ENCODE results near the gene AKT1S1.

AKT1S1 gene

GRCh38 chr19:49890349-49891311 lies 13.5 kb upstream of the AKT1S1 start:
- H3K36me3 ChIP-seq (ENCODE audit: control insufficient read depth, insufficient read depth, low read length) = no peaks in the 10 kb centered on the region
- H3K9ac ChIP-seq (ENCODE audit: low read length) = peak overlapping the region; percentile 40
- no CpG with 5 or more reads among the region's 69 CpGs for WGBS (ENCODE audit: extremely low coverage, insufficient coverage, low lambda C conversion rate)
- DNase-seq = no peak
- no peak overlapping the region for H3K27ac ChIP-seq (ENCODE audit: low read depth, low read length)
- H4K8ac ChIP-seq (ENCODE audit: low read depth, low read length) = no peak overlapping the region
- H2BK5ac ChIP-seq (ENCODE audit: low read length) = no peak overlapping the region
- H3K4me1 ChIP-seq (ENCODE audit: control insufficient read depth, low read depth, low read length) = no peaks in the 10 kb centered on the region
- H3K18ac ChIP-seq (ENCODE audit: low read length) = no peak overlapping the region
- no peak overlapping the region for H4K5ac ChIP-seq (ENCODE audit: low read length)
- H3K4me3 ChIP-seq (ENCODE audit: low read length) = no peak overlapping the region
- H3K27me3 ChIP-seq (ENCODE audit: insufficient read depth, low read length, poor library complexity) = no peaks in the 10 kb centered on the region
- no peaks in the 10 kb centered on the region for H3K79me2 ChIP-seq (ENCODE audit: control insufficient read depth, insufficient read depth, low read length)
- no peak overlapping the region for H2BK15ac ChIP-seq (replicated peaks; ENCODE audit: low read depth)
- H2BK120ac ChIP-seq (ENCODE audit: low read depth, low read length) = no peak overlapping the region
- H3K56ac ChIP-seq (ENCODE audit: low read length) = peak overlapping the region; percentile 74
- H3K79me1 ChIP-seq (ENCODE audit: low read length) = no peaks in the 10 kb centered on the region
- H3K23ac ChIP-seq (ENCODE audit: low read length) = no peak overlapping the region
- no peak overlapping the region for H3K4ac ChIP-seq (ENCODE audit: low read depth, low read length)
- H3K4me2 ChIP-seq (ENCODE audit: low read length) = peak overlapping the region; percentile 59
- no peak overlapping the region for H2AK5ac ChIP-seq (ENCODE audit: low read length)

GRCh38 chr19:49889687-49890348 lies 12.7 kb upstream of the AKT1S1 start:
- Histone ChIP-seq H2AK5ac (ENCODE audit: low read length) (no peak overlapping the region), H2BK5ac (ENCODE audit: low read length) (no peak overlapping the region), H3K56ac (ENCODE audit: low read length) (peak overlapping the region; percentile 74), H3K79me1 (ENCODE audit: low read length) (no peaks in the 10 kb centered on the region), H2BK120ac (ENCODE audit: low read depth, low read length) (no peak overlapping the region), H3K27me3 (ENCODE audit: insufficient read depth, low read length, poor library complexity) (no peaks in the 10 kb centered on the region), H3K18ac (ENCODE audit: low read length) (no peak overlapping the region), H3K36me3 (ENCODE audit: control insufficient read depth, insufficient read depth, low read length) (no peaks in the 10 kb centered on the region), H2BK15ac (replicated peaks; ENCODE audit: low read depth) (no peak overlapping the region), H3K4me2 (ENCODE audit: low read length) (peak overlapping the region; percentile 59), H3K27ac (ENCODE audit: low read depth, low read length) (no peak overlapping the region), H3K23ac (ENCODE audit: low read length) (no peak overlapping the region), H3K9ac (ENCODE audit: low read length) (peak overlapping the region; percentile 40), H3K4me3 (ENCODE audit: low read length) (no peak overlapping the region), H3K4ac (ENCODE audit: low read depth, low read length) (no peak overlapping the region), H4K5ac (ENCODE audit: low read length) (no peak overlapping the region), H4K8ac (ENCODE audit: low read depth, low read length) (no peak overlapping the region), H3K79me2 (ENCODE audit: control insufficient read depth, insufficient read depth, low read length) (no peaks in the 10 kb centered on the region), H3K4me1 (ENCODE audit: control insufficient read depth, low read depth, low read length) (no peaks in the 10 kb centered on the region)
- peak; percentile 96 for DNase-seq
- no CpG with 5 or more reads among the region's 71 CpGs for WGBS (ENCODE audit: extremely low coverage, insufficient coverage, low lambda C conversion rate)

GRCh38 chr19:49889038-49889686 lies 12.0 kb upstream of the AKT1S1 start:
- no peak overlapping the region for H4K8ac ChIP-seq (ENCODE audit: low read depth, low read length)
- H3K18ac ChIP-seq (ENCODE audit: low read length) = no peak overlapping the region
- H3K4me1 ChIP-seq (ENCODE audit: control insufficient read depth, low read depth, low read length) = no peaks in the 10 kb centered on the region
- no peaks in the 10 kb centered on the region for H3K36me3 ChIP-seq (ENCODE audit: control insufficient read depth, insufficient read depth, low read length)
- H3K4ac ChIP-seq (ENCODE audit: low read depth, low read length) = no peak overlapping the region
- H2BK5ac ChIP-seq (ENCODE audit: low read length) = no peak overlapping the region
- no peak overlapping the region for H4K5ac ChIP-seq (ENCODE audit: low read length)
- no peak overlapping the region for H3K27ac ChIP-seq (ENCODE audit: low read depth, low read length)
- H3K4me2 ChIP-seq (ENCODE audit: low read length) = no peak overlapping the region
- no peak overlapping the region for H2BK120ac ChIP-seq (ENCODE audit: low read depth, low read length)
- H3K79me1 ChIP-seq (ENCODE audit: low read length) = no peaks in the 10 kb centered on the region
- H3K79me2 ChIP-seq (ENCODE audit: control insufficient read depth, insufficient read depth, low read length) = no peaks in the 10 kb centered on the region
- H3K4me3 ChIP-seq (ENCODE audit: low read length) = no peak overlapping the region
- DNase-seq = no peak
- no peak overlapping the region for H2BK15ac ChIP-seq (replicated peaks; ENCODE audit: low read depth)
- H2AK5ac ChIP-seq (ENCODE audit: low read length) = no peak overlapping the region
- H3K27me3 ChIP-seq (ENCODE audit: insufficient read depth, low read length, poor library complexity) = no peaks in the 10 kb centered on the region
- H3K23ac ChIP-seq (ENCODE audit: low read length) = no peak overlapping the region
- H3K9ac ChIP-seq (ENCODE audit: low read length) = no peak overlapping the region
- H3K56ac ChIP-seq (ENCODE audit: low read length) = no peak overlapping the region
- no CpG with 5 or more reads among the region's 23 CpGs for WGBS (ENCODE audit: extremely low coverage, insufficient coverage, low lambda C conversion rate)

GRCh38 chr19:49888510-49888824 lies 11.3 kb upstream of the AKT1S1 start:
- H3K9ac ChIP-seq (ENCODE audit: low read length) = no peak overlapping the region
- H3K4me1 ChIP-seq (ENCODE audit: control insufficient read depth, low read depth, low read length) = no peaks in the 10 kb centered on the region
- H2BK120ac ChIP-seq (ENCODE audit: low read depth, low read length) = no peak overlapping the region
- H3K4ac ChIP-seq (ENCODE audit: low read depth, low read length) = no peak overlapping the region
- no peak overlapping the region for H3K56ac ChIP-seq (ENCODE audit: low read length)
- H3K4me2 ChIP-seq (ENCODE audit: low read length) = no peak overlapping the region
- no peaks in the 10 kb centered on the region for H3K79me1 ChIP-seq (ENCODE audit: low read length)
- no peak overlapping the region for H4K8ac ChIP-seq (ENCODE audit: low read depth, low read length)
- no peak overlapping the region for H3K4me3 ChIP-seq (ENCODE audit: low read length)
- DNase-seq = no peak
- H3K79me2 ChIP-seq (ENCODE audit: control insufficient read depth, insufficient read depth, low read length) = no peaks in the 10 kb centered on the region
- H3K27me3 ChIP-seq (ENCODE audit: insufficient read depth, low read length, poor library complexity) = no peaks in the 10 kb centered on the region
- no peak overlapping the region for H2BK5ac ChIP-seq (ENCODE audit: low read length)
- H2BK15ac ChIP-seq (replicated peaks; ENCODE audit: low read depth) = no peak overlapping the region
- WGBS (ENCODE audit: extremely low coverage, insufficient coverage, low lambda C conversion rate) = no CpG with 5 or more reads among the region's 18 CpGs
- no peak overlapping the region for H3K27ac ChIP-seq (ENCODE audit: low read depth, low read length)
- H3K36me3 ChIP-seq (ENCODE audit: control insufficient read depth, insufficient read depth, low read length) = peaks cover 2% of the 10 kb centered on the region
- no peak overlapping the region for H3K23ac ChIP-seq (ENCODE audit: low read length)
- no peak overlapping the region for H3K18ac ChIP-seq (ENCODE audit: low read length)
- H2AK5ac ChIP-seq (ENCODE audit: low read length) = no peak overlapping the region
- no peak overlapping the region for H4K5ac ChIP-seq (ENCODE audit: low read length)

- Histone ChIP-seq H2BK120ac (ENCODE audit: low read depth, low read length) (no peak overlapping the region), H2BK15ac (replicated peaks; ENCODE audit: low read depth) (no peak overlapping the region), H3K23ac (ENCODE audit: low read length) (no peak overlapping the region), H3K79me2 (ENCODE audit: control insufficient read depth, insufficient read depth, low read length) (no peaks in the 10 kb centered on the region), H3K18ac (ENCODE audit: low read length) (no peak overlapping the region), H3K79me1 (ENCODE audit: low read length) (no peaks in the 10 kb centered on the region), H3K4ac (ENCODE audit: low read depth, low read length) (no peak overlapping the region), H3K4me2 (ENCODE audit: low read length) (no peak overlapping the region), H2BK5ac (ENCODE audit: low read length) (no peak overlapping the region), H4K5ac (ENCODE audit: low read length) (no peak overlapping the region), H3K27me3 (ENCODE audit: insufficient read depth, low read length, poor library complexity) (no peaks in the 10 kb centered on the region), H3K36me3 (ENCODE audit: control insufficient read depth, insufficient read depth, low read length) (peaks cover 4% of the 10 kb centered on the region), H3K4me3 (ENCODE audit: low read length) (no peak overlapping the region), H2AK5ac (ENCODE audit: low read length) (no peak overlapping the region), H3K56ac (ENCODE audit: low read length) (no peak overlapping the region), H3K27ac (ENCODE audit: low read depth, low read length) (no peak overlapping the region), H4K8ac (ENCODE audit: low read depth, low read length) (no peak overlapping the region), H3K4me1 (ENCODE audit: control insufficient read depth, low read depth, low read length) (no peaks in the 10 kb centered on the region), H3K9ac (ENCODE audit: low read length) (no peak overlapping the region)
- no peak for DNase-seq
- WGBS (ENCODE audit: extremely low coverage, insufficient coverage, low lambda C conversion rate) = no CpG with 5 or more reads among the region's 54 CpGs
Measured at GRCh38 chr19:49887665-49888509, 10.7 kb upstream of the AKT1S1 start.
